HCT116 (cell line): ENCODE measurements around the gene KLF2. TPM values are rescaled to one million over a fixed set of nuclear protein-coding genes. Genes with fewer than 3 reads are reported as not detected.
"Not testable (repeated sequence)": the region's sequence is repeated elsewhere in the genome, so short reads cannot be mapped to it uniquely, and the experiment has no call there.

Source experiments
- ATAC-seq: fragments of 200-7000 bp; cut with Tn5 transposase; 2 replicates; pipeline ENCODE4 v1.9.1; 2020; ENCODE audit warnings: mild to moderate bottlenecking, moderate library complexity
- BruUV-seq: library from RNA; stranded (reverse); fragments of 400-500 nt; replicated peaks from 2 replicates; lab custom pipeline; 2021; lab: Mats Ljungman, UMichigan
- CTCF ChIA-PET: fragments of 300-600 bp; sonication (Branson Sonifier 250); formaldehyde crosslinking; loops from one replicate; lab custom pipeline; 2021; ENCODE audit warnings: antibody characterized with exemption; lab: Charles Lee
- POLR2A ChIA-PET: fragments of 300-600, 350-600 bp; sonication (Branson Sonifier 250); formaldehyde crosslinking; loops from one replicate; lab custom pipeline; 2021; ENCODE audit warnings: antibody characterized with exemption; lab: Charles Lee
- RAD21 ChIA-PET, 2 experiments: fragments of 300-600 bp; sonication (Branson Sonifier 250); formaldehyde crosslinking; loops; one replicate each; lab custom pipeline; 2023; ENCODE audit warnings: low total read pairs in 2 of 2; ENCODE audit not compliant: uncharacterized antibody in 2 of 2, unreplicated experiment in 2 of 2, low non-redundant PET in 1 of 2; lab: Charles Lee
- DNase-seq: peaks from one replicate; pipeline ENCODE4 v3.0.0-alpha.2; 2010; ENCODE audit warnings: low read depth, low spot score
- H2AFZ ChIP-seq: fragments of 200-600 bp; shearing (Covaris generic), sonication (generic); 2 replicates; pipeline ENCODE4 v1.6.1; 2017; ENCODE audit warnings: low read depth, mixed run types, mixed read lengths, antibody characterized with exemption, low read length; ENCODE audit not compliant: poor library complexity, severe bottlenecking
- H3K27ac ChIP-seq: 2 replicates; pipeline ENCODE4 v1.5.1; 2012; ENCODE audit warnings: low read depth, low read length
- H3K27me3 ChIP-seq: fragments of 200-600 bp; sonication (generic); 2 replicates; pipeline ENCODE4 v1.6.1; 2016; ENCODE audit warnings: mixed run types, low read length, mixed read lengths; ENCODE audit not compliant: insufficient read depth
- H3K36me3 ChIP-seq, 2 experiments: fragments of 200-500 bp in 1 of 2; fragments of 200-600 bp in 1 of 2; sonication (Bioruptor generic) in 1 of 2; sonication (generic) in 1 of 2; 2 replicates each; pipeline versions ENCODE4 v1.5.1 to v1.6.1; 2014 to 2016; ENCODE audit warnings: low read length in 2 of 2, inconsistent platforms in 1 of 2, mixed read lengths in 1 of 2, mixed run types in 1 of 2; ENCODE audit not compliant: insufficient read depth in 2 of 2, control insufficient read depth in 1 of 2
- H3K4me1 ChIP-seq, 2 experiments: fragments of 200-600 bp in 1 of 2; sonication (generic) in 1 of 2; 2 replicates each; pipeline versions ENCODE4 v1.5.1 to v1.6.1; 2012 to 2017; ENCODE audit warnings: low read length in 2 of 2, inconsistent platforms in 1 of 2, mild to moderate bottlenecking in 1 of 2, mixed read lengths in 1 of 2, mixed run types in 1 of 2, moderate library complexity in 1 of 2; ENCODE audit not compliant: insufficient read depth in 2 of 2, control insufficient read depth in 1 of 2
- H3K4me2 ChIP-seq: fragments of 200-600 bp; sonication (generic); 2 replicates; pipeline ENCODE4 v1.6.1; 2017; ENCODE audit warnings: mixed run types, low read length, mixed read lengths
- H3K4me3 ChIP-seq, 2 experiments: fragments of 200-600 bp in 1 of 2; sonication (generic) in 1 of 2; replicated peaks in 1 of 2; 2 replicates each; pipeline ENCODE4 v1.5.1; 2011 to 2016; ENCODE audit warnings: low read length in 2 of 2, control low read depth in 1 of 2, low read depth in 1 of 2, mild to moderate bottlenecking in 1 of 2, mixed read lengths in 1 of 2, mixed run types in 1 of 2
- H3K79me2 ChIP-seq: fragments of 200-600 bp; sonication (generic); 2 replicates; pipeline ENCODE4 v1.6.1; 2017; ENCODE audit warnings: mild to moderate bottlenecking, mixed run types, low read length, moderate library complexity, mixed read lengths; ENCODE audit not compliant: insufficient read depth
- H3K9ac ChIP-seq: fragments of 200-600 bp; sonication (generic); 2 replicates; pipeline ENCODE4 v1.6.1; 2016; ENCODE audit warnings: low read length, mixed read lengths
- H3K9me2 ChIP-seq: fragments of 200-600 bp; sonication (generic), shearing (Covaris generic); 2 replicates; pipeline ENCODE4 v1.6.1; 2017; ENCODE audit warnings: mixed run types, mild to moderate bottlenecking, moderate library complexity; ENCODE audit not compliant: insufficient read depth
- H3K9me3 ChIP-seq, 2 experiments: fragments of 200-500 bp in 1 of 2; fragments of 200-600 bp in 1 of 2; sonication (Bioruptor generic) in 1 of 2; sonication (generic) in 1 of 2; 2 replicates each; pipeline ENCODE4 v1.6.1; 2014 to 2017; ENCODE audit warnings: low read length in 2 of 2, mixed read lengths in 2 of 2, inconsistent platforms in 1 of 2, low read depth in 1 of 2, mild to moderate bottlenecking in 1 of 2, mixed run types in 1 of 2, moderate library complexity in 1 of 2; ENCODE audit not compliant: control insufficient read depth in 1 of 2, insufficient read depth in 1 of 2
- H4K20me1 ChIP-seq: fragments of 200-600 bp; sonication (generic), shearing (Covaris generic); 2 replicates; pipeline ENCODE4 v1.6.1; 2017; ENCODE audit warnings: mixed run types, mild to moderate bottlenecking, moderate library complexity; ENCODE audit not compliant: insufficient read depth
- CTCF ChIP-seq, 3 experiments: fragments of 200-600 bp in 1 of 3; sonication (generic) in 1 of 3; IDR thresholded peaks in 2 of 3; conservative IDR thresholded peaks in 1 of 3; 2 replicates each; pipeline ENCODE4 v1.5.1; 2012 to 2017; ENCODE audit warnings: low read depth in 2 of 3, low read length in 2 of 3, antibody characterized with exemption in 1 of 3, borderline replicate concordance in 1 of 3, control low read depth in 1 of 3, mild to moderate bottlenecking in 1 of 3, mixed read lengths in 1 of 3, mixed run types in 1 of 3, moderate library complexity in 1 of 3; ENCODE audit not compliant: insufficient read depth in 1 of 3
- FOSL1 ChIP-seq: IDR thresholded peaks from 2 replicates; pipeline ENCODE4 v1.6.1; 2012; ENCODE audit warnings: low read depth
- JUND ChIP-seq: IDR thresholded peaks from 2 replicates; pipeline ENCODE4 v1.6.1; 2012
- POLR2A ChIP-seq: IDR thresholded peaks from 2 replicates; pipeline ENCODE4 v1.7.0; 2011; ENCODE audit warnings: borderline replicate concordance; ENCODE audit not compliant: insufficient read depth, insufficient read length; ENCODE audit errors: extremely low read depth
- RAD21 ChIP-seq: IDR thresholded peaks from 2 replicates; pipeline ENCODE4 v1.6.1; 2012; ENCODE audit warnings: low read depth, mild to moderate bottlenecking
- REST ChIP-seq: IDR thresholded peaks from 2 replicates; pipeline ENCODE4 v1.6.1; 2012; ENCODE audit warnings: low read depth
- SIN3A ChIP-seq: IDR thresholded peaks from 2 replicates; pipeline ENCODE4 v1.6.1; 2012; ENCODE audit warnings: low read depth
- SP1 ChIP-seq: IDR thresholded peaks from 2 replicates; pipeline ENCODE4 v1.6.1; 2012; ENCODE audit warnings: low read depth
- SRF ChIP-seq: IDR thresholded peaks from 2 replicates; pipeline ENCODE4 v1.6.1; 2012; ENCODE audit warnings: low read depth
- TCF7L2 ChIP-seq: IDR thresholded peaks from 2 replicates; pipeline ENCODE4 v1.7.0; 2011; ENCODE audit warnings: borderline replicate concordance, inconsistent platforms; ENCODE audit not compliant: insufficient read depth, insufficient read length; ENCODE audit errors: extremely low read depth
- YY1 ChIP-seq: IDR thresholded peaks from 2 replicates; pipeline ENCODE4 v1.6.1; 2011; ENCODE audit warnings: low read length, low read depth, moderate library complexity, mild to moderate bottlenecking; ENCODE audit not compliant: insufficient replicate concordance; ENCODE audit errors: extremely low read depth
- ZBTB33 ChIP-seq: IDR thresholded peaks from 2 replicates; pipeline ENCODE4 v1.6.1; 2011; ENCODE audit warnings: mild to moderate bottlenecking, low read length, moderate library complexity; ENCODE audit not compliant: insufficient replicate concordance; ENCODE audit errors: extremely low read depth
- ZFX ChIP-seq: fragments of 450-650 bp; IDR thresholded peaks from 2 replicates; pipeline ENCODE4 v1.6.1; 2017
- intact Hi-C: fragments of 100-400 bp; cut with micrococcal nuclease; formaldehyde crosslinking; loops from 2 replicates; pipeline ENCODE4 v1.10.0; 2022
- total RNA-seq: library from RNA; stranded (reverse); gene quantifications from one replicate; pipeline ENCODE4 v1.2.1, GENCODE V29; 2021; ENCODE audit not compliant: unreplicated experiment

KLF2 gene
- total RNA-seq, 1 experiment from 2014 or later = 39.4 TPM

GRCh38 chr19:16347099-16347498 lies 22.5 kb downstream of the KLF2 start:
- BruUV-seq, H3K4me1 ChIP-seq, intact Hi-C loops, H3K9ac ChIP-seq, H3K4me2 ChIP-seq, ATAC-seq, H3K4me3 ChIP-seq, RAD21 ChIA-PET, H3K27me3 ChIP-seq, H4K20me1 ChIP-seq, H3K9me2 ChIP-seq, H3K36me3 ChIP-seq, H3K27ac ChIP-seq, H3K79me2 ChIP-seq, DNase-seq, H2AFZ ChIP-seq, H3K9me3 ChIP-seq: not testable (repeated sequence)
- POLR2A ChIA-PET = interaction anchor here (1.2 kb wide), 1 partner anchor 23 kb away, joined by 3 read pairs; the partner anchor contains the start of gene KLF2
- CTCF ChIA-PET = interaction anchor here (0.6 to 1.2 kb wide), 2 partner anchors 8 to 162 kb away, joined by 3 read pairs; partner anchors contain the start of gene FAM32A

GRCh38 chr19:16347706-16348105 lies 23.1 kb downstream of the KLF2 start:
- DNase-seq (no peak), ATAC-seq (no peak)
- ChIA-PET POLR2A (interaction anchor here (1.2 kb wide), 1 partner anchor 23 kb away, joined by 3 read pairs; the partner anchor contains the start of gene KLF2), CTCF (interaction anchor here (0.6 to 1.2 kb wide), 2 partner anchors 9 to 163 kb away, joined by 3 read pairs; partner anchors contain the start of gene FAM32A), RAD21 (no interaction called here)
- H3K9ac ChIP-seq = no peak overlapping the region
- H3K9me2 ChIP-seq = no peaks in the 10 kb centered on the region
- no peaks in the 10 kb centered on the region for H3K9me3 ChIP-seq
- no peaks in the 10 kb centered on the region for H4K20me1 ChIP-seq
- no peak overlapping the region for H3K4me3 ChIP-seq
- intact Hi-C loops = no loop called here
- H3K79me2 ChIP-seq = no peaks in the 10 kb centered on the region
- no peak overlapping the region for H3K4me2 ChIP-seq
- no peak overlapping the region for H3K27ac ChIP-seq
- H2AFZ ChIP-seq = no peak overlapping the region
- H3K4me1 ChIP-seq = peaks cover 0 to 6% of the 10 kb centered on the region in 2 experiments; a peak in 1 of 4 replicates
- H3K36me3 ChIP-seq = no peaks in the 10 kb centered on the region
- no TSS peak for BruUV-seq
- no peaks in the 10 kb centered on the region for H3K27me3 ChIP-seq
- TF ChIP-seq ZFX (no peak), SIN3A (no peak), RAD21 (no peak), SP1 (no peak), JUND (no peak), POLR2A (no peak), FOSL1 (no peak), TCF7L2 (no peak), CTCF (IDR thresholded peaks at IDR 0.05 in 2 of 3, conservative IDR thresholded peaks at IDR 0.05 in 1 of 3; ENCODE audit: borderline replicate concordance in 1 of 3, insufficient read depth in 1 of 3, low read depth in 2 of 3, low read length in 2 of 3) (no peak), SRF (no peak), YY1 (no peak), ZBTB33 (no peak), REST (no peak)
